GM10248 (cell line): ENCODE measurements around the gene PPP1R11.
A peak's percentile ranks its signal among the peaks of the same experiment; 100 is the strongest.

Experiments
- CTCF ChIA-PET: fragments of 300-600 bp; sonication (Branson Sonifier 250); formaldehyde crosslinking; extraction: SDS; loops from one replicate; lab custom pipeline; 2021; ENCODE audit warnings: antibody characterized with exemption; lab: Yijun Ruan, JAX
- POLR2A ChIA-PET: fragments of 350-650 bp; sonication (Branson Sonifier 250); formaldehyde crosslinking; extraction: SDS; loops from one replicate; lab custom pipeline; 2020; ENCODE audit warnings: antibody characterized with exemption; lab: Yijun Ruan, JAX
- DNase-seq: peaks from one replicate; pipeline ENCODE4 v3.0.0; 2012; ENCODE audit errors: extremely low spot score
- TF ChIP-seq, protein P1 (sequence below): IDR thresholded peaks from 2 replicates; pipeline ENCODE4 v1.5.1; 2012; ENCODE audit warnings: mild to moderate bottlenecking, low read depth; ENCODE audit errors: extremely low read depth, missing control alignments, control extremely low read depth

The PPP1R11 gene

DNA sequence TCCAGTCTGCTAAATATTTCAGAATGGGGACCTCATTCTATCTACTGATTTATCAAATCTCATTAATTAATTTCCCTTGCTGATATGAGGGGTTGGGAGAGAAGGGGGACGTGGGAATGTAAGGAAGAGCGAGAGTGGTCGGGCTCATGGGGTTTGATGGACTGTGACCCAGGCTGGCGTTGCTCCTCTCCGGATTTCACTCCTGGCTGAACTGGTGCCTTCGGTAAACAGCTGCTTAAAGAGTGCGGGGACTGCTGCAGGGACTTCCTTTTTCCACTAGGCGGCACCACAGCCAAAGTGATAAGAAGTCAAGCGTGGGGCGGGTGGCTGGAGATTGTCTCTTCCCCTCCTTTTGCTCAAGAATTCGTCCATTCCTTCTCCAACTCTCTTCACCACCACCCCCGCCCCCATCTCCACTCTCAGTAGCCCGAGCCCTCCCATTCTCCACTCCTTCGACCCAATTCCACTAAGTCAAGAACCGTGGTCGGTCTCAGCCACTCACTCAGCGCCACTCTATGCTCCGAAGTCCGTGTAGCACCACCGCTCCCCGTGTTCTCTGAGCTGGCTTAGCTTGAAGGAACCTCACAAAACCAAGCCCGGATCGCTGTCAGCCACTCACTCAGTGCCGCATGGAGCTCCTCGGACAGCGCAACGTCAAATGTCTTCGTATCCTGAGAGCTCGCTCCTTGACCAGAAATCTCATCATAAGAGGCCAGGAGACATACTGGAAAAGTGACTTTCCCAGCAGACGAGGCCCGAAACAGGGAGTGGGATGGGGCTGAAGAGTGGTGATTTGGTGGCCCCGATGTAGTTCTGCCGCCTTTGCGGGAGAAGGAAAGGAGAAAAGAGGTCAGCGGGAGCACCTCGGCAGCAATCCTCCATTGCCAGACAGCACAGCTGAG, 36.2 kb downstream of the PPP1R11 start:
- POLR2A ChIA-PET, result interaction anchor here (0.9 kb wide), 1 partner anchor 27 kb away, joined by 3 read pairs; no protein-coding TSS in a partner anchor
- peak; percentile 89 for DNase-seq
- TF ChIP-seq, protein P1, sequence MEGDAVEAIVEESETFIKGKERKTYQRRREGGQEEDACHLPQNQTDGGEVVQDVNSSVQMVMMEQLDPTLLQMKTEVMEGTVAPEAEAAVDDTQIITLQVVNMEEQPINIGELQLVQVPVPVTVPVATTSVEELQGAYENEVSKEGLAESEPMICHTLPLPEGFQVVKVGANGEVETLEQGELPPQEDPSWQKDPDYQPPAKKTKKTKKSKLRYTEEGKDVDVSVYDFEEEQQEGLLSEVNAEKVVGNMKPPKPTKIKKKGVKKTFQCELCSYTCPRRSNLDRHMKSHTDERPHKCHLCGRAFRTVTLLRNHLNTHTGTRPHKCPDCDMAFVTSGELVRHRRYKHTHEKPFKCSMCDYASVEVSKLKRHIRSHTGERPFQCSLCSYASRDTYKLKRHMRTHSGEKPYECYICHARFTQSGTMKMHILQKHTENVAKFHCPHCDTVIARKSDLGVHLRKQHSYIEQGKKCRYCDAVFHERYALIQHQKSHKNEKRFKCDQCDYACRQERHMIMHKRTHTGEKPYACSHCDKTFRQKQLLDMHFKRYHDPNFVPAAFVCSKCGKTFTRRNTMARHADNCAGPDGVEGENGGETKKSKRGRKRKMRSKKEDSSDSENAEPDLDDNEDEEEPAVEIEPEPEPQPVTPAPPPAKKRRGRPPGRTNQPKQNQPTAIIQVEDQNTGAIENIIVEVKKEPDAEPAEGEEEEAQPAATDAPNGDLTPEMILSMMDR, result peak; percentile 98
- CTCF ChIA-PET, result interaction anchor here (0.6 to 8.6 kb wide), 31 partner anchors 9 to 350 kb away, joined by 3 to 313 read pairs (median 4); partner anchors contain the start of genes POLR1H, TRIM31 and TRIM40

DNA sequence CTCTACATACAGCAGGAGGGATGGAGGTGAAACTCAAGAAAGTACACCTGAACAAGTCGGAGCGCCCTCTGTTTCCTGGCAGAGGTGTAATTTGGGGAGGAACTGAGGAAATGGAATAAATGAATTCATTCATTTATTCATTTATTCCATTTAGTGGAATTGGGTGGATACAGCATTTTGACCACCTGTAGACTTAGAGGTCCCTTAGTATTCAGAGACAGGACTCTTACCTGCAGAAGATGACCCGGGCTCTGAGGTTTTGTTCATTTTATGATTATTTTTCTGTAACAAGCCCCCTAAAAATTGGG, 36.8 kb downstream of the PPP1R11 start:
- DNase-seq, result no peak
- TF ChIP-seq, protein P1, result no peak
- POLR2A ChIA-PET, result interaction anchor here (0.9 kb wide), 1 partner anchor 28 kb away, joined by 3 read pairs; no protein-coding TSS in a partner anchor
- CTCF ChIA-PET, result interaction anchor here (1.0 to 8.6 kb wide), 29 partner anchors 9 to 306 kb away, joined by 3 to 313 read pairs (median 5); partner anchors contain the start of genes POLR1H, TRIM31 and TRIM40

DNA sequence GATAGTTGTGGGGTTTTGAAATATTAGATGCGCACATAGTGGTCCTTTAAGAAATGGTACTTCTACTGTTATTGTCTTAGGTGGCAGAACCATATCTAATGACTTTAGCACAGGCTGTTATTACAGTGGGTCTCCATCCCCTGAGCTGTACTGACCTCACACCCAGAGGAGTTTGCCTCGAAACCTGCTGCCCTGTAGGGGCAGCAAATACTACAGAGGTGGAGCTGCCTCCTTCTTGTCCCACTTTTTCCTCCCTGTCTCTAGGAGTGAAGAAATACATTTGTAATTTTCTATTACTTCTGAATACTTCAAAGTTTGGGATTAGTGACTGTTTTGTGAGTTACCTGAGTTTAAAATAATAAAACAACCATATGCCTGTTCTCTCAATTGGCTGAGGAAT, 37.7 kb downstream of the PPP1R11 start:
- ChIA-PET CTCF (interaction anchor here (0.9 to 8.6 kb wide), 12 partner anchors 9 to 307 kb away, joined by 3 to 313 read pairs (median 13); partner anchors contain the start of genes TRIM31 and TRIM40), POLR2A (no interaction called here)
- no peak for DNase-seq
- TF ChIP-seq, protein P1, result no peak

DNA sequence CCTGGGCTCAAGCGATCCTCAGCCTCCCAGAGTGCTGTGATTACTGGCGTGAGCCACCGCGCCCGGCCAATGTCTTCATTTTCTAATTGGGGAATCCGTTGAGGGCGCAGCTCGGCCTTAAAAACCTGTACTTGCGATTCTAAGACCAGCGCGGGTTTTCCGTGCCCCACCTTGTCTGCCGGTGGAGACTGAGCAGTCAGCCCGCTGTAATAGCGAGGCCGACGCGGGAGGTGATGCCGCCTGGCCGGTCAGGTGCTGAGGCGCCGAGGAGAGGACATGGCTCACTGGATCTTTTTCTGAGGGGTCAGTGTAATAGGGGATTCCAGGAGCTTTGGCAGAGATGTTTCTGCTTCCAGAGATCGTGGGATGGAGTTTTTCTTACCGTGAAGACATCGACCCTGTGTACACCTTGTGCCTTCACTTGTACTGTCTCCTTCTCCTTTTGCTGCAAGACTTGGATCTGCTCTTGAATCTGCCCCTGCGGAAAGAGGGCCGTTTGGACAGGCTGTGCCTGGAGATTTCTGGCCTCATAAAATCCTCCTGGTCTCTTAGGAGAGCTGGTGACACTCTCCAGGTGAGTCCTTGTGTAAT, 44.4 kb downstream of the PPP1R11 start:
- TF ChIP-seq, protein P1, result no peak
- ChIA-PET CTCF (interaction anchor here (1.3 to 4.0 kb wide), 3 partner anchors 8 to 20 kb away, joined by 5 to 31 read pairs (median 22); no protein-coding TSS in a partner anchor), POLR2A (no interaction called here)
- DNase-seq, result no peak

DNA sequence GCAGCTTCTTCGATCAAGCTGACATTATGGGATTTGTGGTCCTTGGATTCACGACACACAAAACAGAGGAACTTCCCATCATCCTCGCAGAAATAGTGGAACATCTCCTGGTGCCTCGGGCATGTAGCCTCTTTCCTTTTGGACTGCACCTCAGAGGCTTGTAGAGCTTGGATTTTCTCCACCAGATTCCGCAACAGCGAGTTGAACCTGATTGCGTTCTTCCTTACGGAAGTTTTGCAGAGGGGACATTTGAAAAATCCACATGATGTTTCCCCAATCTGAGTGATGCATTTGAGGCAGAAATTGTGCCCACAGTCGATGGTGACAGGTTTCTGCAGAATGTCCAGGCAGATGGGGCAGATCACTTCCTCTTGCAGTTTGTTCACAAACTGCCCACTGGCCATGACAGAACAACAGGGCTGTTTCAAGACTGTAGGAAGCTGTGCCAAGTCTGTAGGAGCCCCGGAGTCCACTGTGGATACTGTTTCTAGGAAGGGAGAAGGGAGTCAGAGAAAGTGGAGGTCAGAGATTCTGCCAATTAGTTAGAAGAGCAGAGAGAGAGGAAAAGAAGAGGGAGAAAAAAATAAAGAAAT, 45.5 kb downstream of the PPP1R11 start:
- ChIA-PET CTCF (interaction anchor here (1.0 to 4.0 kb wide), 5 partner anchors 8 to 18 kb away, joined by 4 to 31 read pairs (median 5); no protein-coding TSS in a partner anchor), POLR2A (no interaction called here)
- no peak for DNase-seq
- TF ChIP-seq, protein P1, result no peak
